Measurements from ENCODE around the gene ADAM19.

Gene ADAM19

GRCh38 chr5:157594675-157595459 lies 19.3 kb upstream of the ADAM19 start:
- no peak for DNase-seq

- DNase-seq = no peak
These were observed 18.7 kb upstream of the ADAM19 start for GRCh38 chr5:157594257-157594656.

GRCh38 chr5:157593052-157593757 lies 17.6 kb upstream of the ADAM19 start:
- no peak for DNase-seq

GRCh38 chr5:157592594-157592993 lies 17.0 kb upstream of the ADAM19 start:
- no peak for DNase-seq

GRCh38 chr5:157590478-157590877 lies 14.9 kb upstream of the ADAM19 start:
- DNase-seq = no peak

- DNase-seq = no peak
These were observed 9.1 kb upstream of the ADAM19 start for GRCh38 chr5:157584628-157585027.

GRCh38 chr5:157582731-157583620 lies 7.4 kb upstream of the ADAM19 start:
- DNase-seq = no peak

- no peak for DNase-seq
These were observed 6.3 kb upstream of the ADAM19 start for GRCh38 chr5:157581901-157582300.

- DNase-seq = no peak
These were observed 2.7 kb upstream of the ADAM19 start for GRCh38 chr5:157578079-157578780.

GRCh38 chr5:157576678-157577077 lies 1.1 kb upstream of the ADAM19 start:
- DNase-seq = no peak

GRCh38 chr5:157574456-157575380 lies 857 bp downstream of the ADAM19 start:
- DNase-seq = peak in 1 of 2 donors; percentile 30

GRCh38 chr5:157571357-157571827 lies 4.2 kb downstream of the ADAM19 start:
- no peak for DNase-seq

- DNase-seq = no peak
These were observed 4.9 kb downstream of the ADAM19 start for GRCh38 chr5:157570531-157571200.

- no peak for DNase-seq
These were observed 6.9 kb downstream of the ADAM19 start for GRCh38 chr5:157568720-157569119.

GRCh38 chr5:157568222-157568621 lies 7.4 kb downstream of the ADAM19 start:
- DNase-seq = no peak

- no peak for DNase-seq
These were observed 8.6 kb downstream of the ADAM19 start for GRCh38 chr5:157566902-157567489.

GRCh38 chr5:157563929-157564716 lies 11.5 kb downstream of the ADAM19 start:
- DNase-seq = no peak

GRCh38 chr5:157563373-157563928 lies 12.1 kb downstream of the ADAM19 start:
- no peak for DNase-seq

GRCh38 chr5:157562111-157562581 lies 13.4 kb downstream of the ADAM19 start:
- no peak for DNase-seq

Measured in stimulated activated CD4-positive, alpha-beta T cell treated with anti-CD3 and anti-CD28 coated beads, Interleukin-2, amount 100 ng/mL, for 48 hours (primary cell).